ENCODE measurements around the gene PCNX2. TPM values are rescaled to one million over a fixed set of nuclear protein-coding genes. Genes with fewer than 3 reads are reported as not detected.

Gene PCNX2, protein sequence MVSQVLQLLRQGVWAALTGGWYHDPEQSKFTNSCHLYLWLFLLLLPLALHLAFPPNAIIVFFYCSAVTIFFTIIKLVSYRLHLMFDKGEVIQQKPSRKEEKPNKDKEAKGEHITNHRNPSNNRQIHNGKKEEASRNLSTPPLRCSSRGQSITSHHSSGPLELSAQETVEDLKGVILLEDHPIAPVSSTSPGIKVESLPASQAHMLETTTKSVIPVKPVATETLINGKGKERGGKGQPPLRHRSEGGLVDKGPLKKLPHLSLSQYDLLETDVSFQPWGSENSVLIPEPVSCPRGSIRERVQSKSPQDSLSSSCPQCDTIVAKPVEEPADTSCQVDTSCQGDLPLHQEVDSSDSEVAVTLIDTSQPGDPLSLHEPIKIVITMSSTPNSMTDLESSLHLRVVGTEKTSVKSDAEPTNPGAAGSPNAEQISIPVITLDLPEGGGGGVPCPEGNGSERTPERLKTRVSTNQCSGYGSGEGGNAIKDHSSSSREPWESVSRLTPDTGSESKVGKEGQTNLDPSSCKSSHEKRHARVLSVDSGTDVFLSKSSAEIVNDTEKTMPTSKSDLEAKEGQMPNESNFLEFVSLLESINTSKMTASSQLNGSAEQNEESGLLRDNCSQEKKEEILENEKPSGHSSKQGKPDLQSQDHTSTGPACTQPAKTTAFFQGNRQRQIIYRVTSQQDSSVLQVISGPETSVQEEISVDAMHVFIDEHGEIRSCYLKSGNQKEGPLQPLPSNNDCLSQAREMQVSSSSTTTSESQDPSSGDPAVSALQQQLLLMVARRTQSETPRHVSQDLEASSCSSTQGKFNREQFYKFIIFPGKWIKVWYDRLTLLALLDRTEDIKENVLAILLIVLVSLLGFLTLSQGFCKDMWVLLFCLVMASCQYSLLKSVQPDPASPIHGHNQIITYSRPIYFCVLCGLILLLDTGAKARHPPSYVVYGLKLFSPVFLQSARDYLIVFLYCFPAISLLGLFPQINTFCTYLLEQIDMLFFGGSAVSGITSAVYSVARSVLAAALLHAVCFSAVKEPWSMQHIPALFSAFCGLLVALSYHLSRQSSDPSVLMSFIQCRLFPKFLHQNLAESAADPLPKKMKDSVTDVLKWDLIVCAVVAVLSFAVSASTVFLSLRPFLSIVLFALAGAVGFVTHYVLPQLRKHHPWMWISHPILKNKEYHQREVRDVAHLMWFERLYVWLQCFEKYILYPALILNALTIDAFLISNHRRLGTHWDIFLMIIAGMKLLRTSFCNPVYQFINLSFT (N-terminal part only)
- total RNA-seq (2021) (50.8 to 59.4 TPM (median 57.0 TPM) in 3 replicates), Bru-seq, nascent RNA (percentile 91 among the genes with signal in this experiment)
- long read RNA-seq, experiment 1, full-length matches to known transcripts: 2 of 145 reads
- long read RNA-seq, experiment 1, partial matches to known transcripts: 77 of 145 reads
- long read RNA-seq, experiment 1, other reads (novel, unspliced or antisense): 66 of 145 reads
- long read RNA-seq, experiment 2, partial matches to known transcripts: 20 of 51 reads
- long read RNA-seq, experiment 2, other reads (novel, unspliced or antisense): 31 of 51 reads
- long read RNA-seq, experiment 3, partial matches to known transcripts: 0 of 5 reads
- long read RNA-seq, experiment 3, other reads (novel, unspliced or antisense): 5 of 5 reads

DNA sequence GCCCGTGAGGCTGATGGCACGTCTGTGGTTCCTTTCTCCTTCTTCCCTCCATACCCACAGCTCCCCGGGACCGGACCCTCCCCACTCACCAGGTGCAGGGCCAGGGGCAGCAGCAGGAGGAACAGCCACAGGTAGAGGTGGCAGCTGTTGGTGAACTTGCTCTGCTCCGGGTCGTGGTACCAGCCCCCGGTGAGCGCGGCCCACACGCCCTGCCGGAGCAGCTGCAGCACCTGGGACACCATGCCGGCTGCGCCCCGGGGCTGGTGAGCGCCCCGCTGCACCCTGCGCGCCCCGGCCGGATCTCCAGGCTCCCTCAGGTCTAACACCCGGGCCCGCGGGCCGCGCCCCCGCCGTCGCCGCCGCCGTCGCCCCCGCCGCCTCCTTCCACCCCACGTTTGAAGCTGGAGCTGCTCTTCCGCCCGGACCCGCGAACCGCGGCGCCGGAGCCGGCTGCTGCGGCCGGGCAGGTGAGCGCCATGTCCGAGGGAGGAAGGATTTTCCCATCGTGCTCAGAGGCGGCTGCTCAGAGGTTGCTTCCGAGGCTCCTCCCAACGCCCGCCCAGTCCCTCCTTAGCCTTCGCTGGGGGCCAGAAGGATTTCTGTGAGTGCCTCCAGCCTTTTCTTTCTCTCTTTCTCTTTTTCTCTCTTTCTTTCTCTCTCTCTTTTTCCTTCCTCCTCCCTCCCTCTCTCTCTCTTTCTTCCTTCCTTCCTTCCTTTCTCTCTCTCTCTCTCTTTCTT, at the start of gene PCNX2:
Gene PCNX2, minus strand, starts transcription at position 489 of the 738 bp plus-strand sequence. Its CDS starts 247 bp downstream, at position 242.
- Mint-ChIP-seq H3K27ac (peak within 1 kb of the TSS; percentile 94), H3K27me3 (ENCODE audit: low read depth) (no peaks in the 10 kb centered on the region), H3K4me1 (peaks cover 51% of the 10 kb centered on the region), H3K36me3 (no peaks in the 10 kb centered on the region; the same call in 1 of the 2 replicates), H3K9me3 (no peaks in the 10 kb centered on the region), H3K4me3 (peak within 1 kb of the TSS; percentile 85)
- CTCF ChIA-PET: no interaction called here
- DNase-seq (ENCODE audit: low spot score) (peak; percentile 74), ATAC-seq (peak; percentile 88)
- POLR2A ChIA-PET: interaction anchor here (1.0 kb wide), 1 partner anchor 33 kb away, joined by 5 read pairs; no protein-coding TSS in a partner anchor
- no peak for TF ChIP-seq NR1H2 (CRISPR knock-in tag; IDR thresholded peaks at IDR 0.05)
- TF ChIP-seq, protein P1, sequence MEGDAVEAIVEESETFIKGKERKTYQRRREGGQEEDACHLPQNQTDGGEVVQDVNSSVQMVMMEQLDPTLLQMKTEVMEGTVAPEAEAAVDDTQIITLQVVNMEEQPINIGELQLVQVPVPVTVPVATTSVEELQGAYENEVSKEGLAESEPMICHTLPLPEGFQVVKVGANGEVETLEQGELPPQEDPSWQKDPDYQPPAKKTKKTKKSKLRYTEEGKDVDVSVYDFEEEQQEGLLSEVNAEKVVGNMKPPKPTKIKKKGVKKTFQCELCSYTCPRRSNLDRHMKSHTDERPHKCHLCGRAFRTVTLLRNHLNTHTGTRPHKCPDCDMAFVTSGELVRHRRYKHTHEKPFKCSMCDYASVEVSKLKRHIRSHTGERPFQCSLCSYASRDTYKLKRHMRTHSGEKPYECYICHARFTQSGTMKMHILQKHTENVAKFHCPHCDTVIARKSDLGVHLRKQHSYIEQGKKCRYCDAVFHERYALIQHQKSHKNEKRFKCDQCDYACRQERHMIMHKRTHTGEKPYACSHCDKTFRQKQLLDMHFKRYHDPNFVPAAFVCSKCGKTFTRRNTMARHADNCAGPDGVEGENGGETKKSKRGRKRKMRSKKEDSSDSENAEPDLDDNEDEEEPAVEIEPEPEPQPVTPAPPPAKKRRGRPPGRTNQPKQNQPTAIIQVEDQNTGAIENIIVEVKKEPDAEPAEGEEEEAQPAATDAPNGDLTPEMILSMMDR (IDR thresholded peaks at IDR 0.05): no peak
- 0 out of 2 replicates have a peak, but pooled peaks have one; percentile 54 for TF ChIP-seq CREM (CRISPR knock-in tag; IDR thresholded peaks at IDR 0.05)
- TF ChIP-seq, protein P2, sequence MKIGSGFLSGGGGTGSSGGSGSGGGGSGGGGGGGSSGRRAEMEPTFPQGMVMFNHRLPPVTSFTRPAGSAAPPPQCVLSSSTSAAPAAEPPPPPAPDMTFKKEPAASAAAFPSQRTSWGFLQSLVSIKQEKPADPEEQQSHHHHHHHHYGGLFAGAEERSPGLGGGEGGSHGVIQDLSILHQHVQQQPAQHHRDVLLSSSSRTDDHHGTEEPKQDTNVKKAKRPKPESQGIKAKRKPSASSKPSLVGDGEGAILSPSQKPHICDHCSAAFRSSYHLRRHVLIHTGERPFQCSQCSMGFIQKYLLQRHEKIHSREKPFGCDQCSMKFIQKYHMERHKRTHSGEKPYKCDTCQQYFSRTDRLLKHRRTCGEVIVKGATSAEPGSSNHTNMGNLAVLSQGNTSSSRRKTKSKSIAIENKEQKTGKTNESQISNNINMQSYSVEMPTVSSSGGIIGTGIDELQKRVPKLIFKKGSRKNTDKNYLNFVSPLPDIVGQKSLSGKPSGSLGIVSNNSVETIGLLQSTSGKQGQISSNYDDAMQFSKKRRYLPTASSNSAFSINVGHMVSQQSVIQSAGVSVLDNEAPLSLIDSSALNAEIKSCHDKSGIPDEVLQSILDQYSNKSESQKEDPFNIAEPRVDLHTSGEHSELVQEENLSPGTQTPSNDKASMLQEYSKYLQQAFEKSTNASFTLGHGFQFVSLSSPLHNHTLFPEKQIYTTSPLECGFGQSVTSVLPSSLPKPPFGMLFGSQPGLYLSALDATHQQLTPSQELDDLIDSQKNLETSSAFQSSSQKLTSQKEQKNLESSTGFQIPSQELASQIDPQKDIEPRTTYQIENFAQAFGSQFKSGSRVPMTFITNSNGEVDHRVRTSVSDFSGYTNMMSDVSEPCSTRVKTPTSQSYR (CRISPR knock-in tag; IDR thresholded peaks at IDR 0.05): 0 out of 2 replicates have a peak, but pooled peaks have one; percentile 11
- 0 out of 2 replicates have a peak, but pooled peaks have one; percentile 74 for TF ChIP-seq ESRRA (CRISPR knock-in tag; IDR thresholded peaks at IDR 0.05; ENCODE audit: borderline replicate concordance)
- TF ChIP-seq, protein P3, sequence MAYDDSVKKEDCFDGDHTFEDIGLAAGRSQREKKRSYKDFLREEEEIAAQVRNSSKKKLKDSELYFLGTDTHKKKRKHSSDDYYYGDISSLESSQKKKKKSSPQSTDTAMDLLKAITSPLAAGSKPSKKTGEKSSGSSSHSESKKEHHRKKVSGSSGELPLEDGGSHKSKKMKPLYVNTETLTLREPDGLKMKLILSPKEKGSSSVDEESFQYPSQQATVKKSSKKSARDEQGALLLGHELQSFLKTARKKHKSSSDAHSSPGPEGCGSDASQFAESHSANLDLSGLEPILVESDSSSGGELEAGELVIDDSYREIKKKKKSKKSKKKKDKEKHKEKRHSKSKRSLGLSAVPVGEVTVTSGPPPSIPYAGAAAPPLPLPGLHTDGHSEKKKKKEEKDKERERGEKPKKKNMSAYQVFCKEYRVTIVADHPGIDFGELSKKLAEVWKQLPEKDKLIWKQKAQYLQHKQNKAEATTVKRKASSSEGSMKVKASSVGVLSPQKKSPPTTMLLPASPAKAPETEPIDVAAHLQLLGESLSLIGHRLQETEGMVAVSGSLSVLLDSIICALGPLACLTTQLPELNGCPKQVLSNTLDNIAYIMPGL (CRISPR knock-in tag; IDR thresholded peaks at IDR 0.05): 0 out of 2 replicates have a peak, but pooled peaks have one; percentile 39
- peak; percentile 55 for TF ChIP-seq SP1 (CRISPR knock-in tag; conservative IDR thresholded peaks at IDR 0.05)
- TF ChIP-seq KAT7 (CRISPR knock-in tag; IDR thresholded peaks at IDR 0.05; ENCODE audit: borderline replicate concordance): peak; percentile 91; the same call in 1 of the 2 replicates
- peak; percentile 59; the same call in 1 of the 2 replicates for TF ChIP-seq ZNF423 (CRISPR knock-in tag; IDR thresholded peaks at IDR 0.05)
- TF ChIP-seq, protein P4, sequence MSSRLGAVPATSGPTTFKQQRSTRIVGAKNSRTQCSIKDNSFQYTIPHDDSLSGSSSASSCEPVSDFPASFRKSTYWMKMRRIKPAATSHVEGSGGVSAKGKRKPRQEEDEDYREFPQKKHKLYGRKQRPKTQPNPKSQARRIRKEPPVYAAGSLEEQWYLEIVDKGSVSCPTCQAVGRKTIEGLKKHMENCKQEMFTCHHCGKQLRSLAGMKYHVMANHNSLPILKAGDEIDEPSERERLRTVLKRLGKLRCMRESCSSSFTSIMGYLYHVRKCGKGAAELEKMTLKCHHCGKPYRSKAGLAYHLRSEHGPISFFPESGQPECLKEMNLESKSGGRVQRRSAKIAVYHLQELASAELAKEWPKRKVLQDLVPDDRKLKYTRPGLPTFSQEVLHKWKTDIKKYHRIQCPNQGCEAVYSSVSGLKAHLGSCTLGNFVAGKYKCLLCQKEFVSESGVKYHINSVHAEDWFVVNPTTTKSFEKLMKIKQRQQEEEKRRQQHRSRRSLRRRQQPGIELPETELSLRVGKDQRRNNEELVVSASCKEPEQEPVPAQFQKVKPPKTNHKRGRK (CRISPR knock-in tag; IDR thresholded peaks at IDR 0.05; ENCODE audit: borderline replicate concordance): peak; percentile 99
- TF ChIP-seq FOXP1 (CRISPR knock-in tag; IDR thresholded peaks at IDR 0.05; ENCODE audit: borderline replicate concordance): peak; percentile 56; the same call in 1 of the 2 replicates
- TF ChIP-seq ZNF263 (CRISPR knock-in tag; IDR thresholded peaks at IDR 0.05; ENCODE audit: low read depth): 0 out of 2 replicates have a peak, but pooled peaks have one; percentile 36
- TF ChIP-seq, protein P5, sequence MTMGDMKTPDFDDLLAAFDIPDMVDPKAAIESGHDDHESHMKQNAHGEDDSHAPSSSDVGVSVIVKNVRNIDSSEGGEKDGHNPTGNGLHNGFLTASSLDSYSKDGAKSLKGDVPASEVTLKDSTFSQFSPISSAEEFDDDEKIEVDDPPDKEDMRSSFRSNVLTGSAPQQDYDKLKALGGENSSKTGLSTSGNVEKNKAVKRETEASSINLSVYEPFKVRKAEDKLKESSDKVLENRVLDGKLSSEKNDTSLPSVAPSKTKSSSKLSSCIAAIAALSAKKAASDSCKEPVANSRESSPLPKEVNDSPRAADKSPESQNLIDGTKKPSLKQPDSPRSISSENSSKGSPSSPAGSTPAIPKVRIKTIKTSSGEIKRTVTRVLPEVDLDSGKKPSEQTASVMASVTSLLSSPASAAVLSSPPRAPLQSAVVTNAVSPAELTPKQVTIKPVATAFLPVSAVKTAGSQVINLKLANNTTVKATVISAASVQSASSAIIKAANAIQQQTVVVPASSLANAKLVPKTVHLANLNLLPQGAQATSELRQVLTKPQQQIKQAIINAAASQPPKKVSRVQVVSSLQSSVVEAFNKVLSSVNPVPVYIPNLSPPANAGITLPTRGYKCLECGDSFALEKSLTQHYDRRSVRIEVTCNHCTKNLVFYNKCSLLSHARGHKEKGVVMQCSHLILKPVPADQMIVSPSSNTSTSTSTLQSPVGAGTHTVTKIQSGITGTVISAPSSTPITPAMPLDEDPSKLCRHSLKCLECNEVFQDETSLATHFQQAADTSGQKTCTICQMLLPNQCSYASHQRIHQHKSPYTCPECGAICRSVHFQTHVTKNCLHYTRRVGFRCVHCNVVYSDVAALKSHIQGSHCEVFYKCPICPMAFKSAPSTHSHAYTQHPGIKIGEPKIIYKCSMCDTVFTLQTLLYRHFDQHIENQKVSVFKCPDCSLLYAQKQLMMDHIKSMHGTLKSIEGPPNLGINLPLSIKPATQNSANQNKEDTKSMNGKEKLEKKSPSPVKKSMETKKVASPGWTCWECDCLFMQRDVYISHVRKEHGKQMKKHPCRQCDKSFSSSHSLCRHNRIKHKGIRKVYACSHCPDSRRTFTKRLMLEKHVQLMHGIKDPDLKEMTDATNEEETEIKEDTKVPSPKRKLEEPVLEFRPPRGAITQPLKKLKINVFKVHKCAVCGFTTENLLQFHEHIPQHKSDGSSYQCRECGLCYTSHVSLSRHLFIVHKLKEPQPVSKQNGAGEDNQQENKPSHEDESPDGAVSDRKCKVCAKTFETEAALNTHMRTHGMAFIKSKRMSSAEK (CRISPR knock-in tag; IDR thresholded peaks at IDR 0.05; ENCODE audit: borderline replicate concordance): peak; percentile 85
- TF ChIP-seq, protein P6, sequence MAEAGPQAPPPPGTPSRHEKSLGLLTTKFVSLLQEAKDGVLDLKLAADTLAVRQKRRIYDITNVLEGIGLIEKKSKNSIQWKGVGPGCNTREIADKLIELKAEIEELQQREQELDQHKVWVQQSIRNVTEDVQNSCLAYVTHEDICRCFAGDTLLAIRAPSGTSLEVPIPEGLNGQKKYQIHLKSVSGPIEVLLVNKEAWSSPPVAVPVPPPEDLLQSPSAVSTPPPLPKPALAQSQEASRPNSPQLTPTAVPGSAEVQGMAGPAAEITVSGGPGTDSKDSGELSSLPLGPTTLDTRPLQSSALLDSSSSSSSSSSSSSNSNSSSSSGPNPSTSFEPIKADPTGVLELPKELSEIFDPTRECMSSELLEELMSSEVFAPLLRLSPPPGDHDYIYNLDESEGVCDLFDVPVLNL (CRISPR knock-in tag; IDR thresholded peaks at IDR 0.05; ENCODE audit: borderline replicate concordance, low read depth): no peak

All from WTC11 (cell line).